ENCODE data around the gene MAFB.
"Not testable (repeated sequence)": the region's sequence is repeated elsewhere in the genome, so short reads cannot be mapped to it uniquely, and the experiment has no call there.

Gene MAFB

GRCh38 chr20:40689100-40689942, at the start of gene MAFB:
MAFB (minus strand) TSS chr20:40689236; CDS start chr20:40688850, 386 bp downstream.
- no peak for DNase-seq

GRCh38 chr20:40736468-40736867, 47.4 kb upstream of the MAFB start:
- DNase-seq = not testable (repeated sequence)

- DNase-seq = no peak
Observed at GRCh38 chr20:40728996-40729395, 40.0 kb upstream of the MAFB start.

GRCh38 chr20:40728470-40728869, 39.4 kb upstream of the MAFB start:
- no peak for DNase-seq

GRCh38 chr20:40727960-40728359, 38.9 kb upstream of the MAFB start:
- DNase-seq = no peak

DNA sequence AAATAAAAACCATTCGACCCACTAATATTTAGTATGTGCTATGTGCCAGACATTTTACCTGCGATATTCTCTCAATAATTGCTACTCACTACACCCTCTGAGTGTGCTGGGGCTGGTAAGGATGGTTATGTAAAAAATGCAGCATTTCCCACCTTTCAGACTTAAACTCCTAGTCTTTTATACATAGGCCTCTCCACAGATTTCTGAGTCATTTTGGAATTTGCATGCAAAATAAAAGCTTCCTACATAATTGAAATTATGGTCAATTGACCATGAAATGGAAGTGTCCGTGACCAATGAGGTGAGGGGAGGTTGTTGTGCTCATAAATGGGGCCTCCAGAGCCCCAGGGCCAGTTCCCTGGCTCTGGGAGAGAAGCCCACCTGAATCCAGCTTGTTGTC, 37.7 kb upstream of the MAFB start:
- DNase-seq = no peak

- no peak for DNase-seq
Observed at GRCh38 chr20:40724566-40724965, 35.5 kb upstream of the MAFB start.

DNA sequence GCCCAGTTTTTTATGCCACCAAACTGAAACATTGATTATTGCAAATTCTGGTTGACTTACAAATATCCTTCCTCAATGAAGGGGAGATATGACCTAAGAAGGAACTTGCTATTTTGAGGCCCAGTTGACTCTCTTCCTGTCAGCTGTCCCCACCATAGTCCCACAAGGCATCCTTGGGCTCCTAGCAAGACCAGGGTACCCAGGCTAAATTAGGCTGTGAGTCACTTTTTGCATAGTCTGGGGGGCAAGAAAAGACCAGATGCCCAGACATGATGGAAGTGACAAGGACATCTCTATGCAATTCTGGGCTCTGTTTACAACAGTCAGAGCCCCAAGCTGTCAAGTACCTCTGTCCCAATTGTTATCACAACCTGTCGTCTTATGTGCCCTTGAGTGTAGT, 31.8 kb upstream of the MAFB start:
- no peak for DNase-seq

- DNase-seq = no peak
Observed at GRCh38 chr20:40720099-40720498, 31.1 kb upstream of the MAFB start.

DNA sequence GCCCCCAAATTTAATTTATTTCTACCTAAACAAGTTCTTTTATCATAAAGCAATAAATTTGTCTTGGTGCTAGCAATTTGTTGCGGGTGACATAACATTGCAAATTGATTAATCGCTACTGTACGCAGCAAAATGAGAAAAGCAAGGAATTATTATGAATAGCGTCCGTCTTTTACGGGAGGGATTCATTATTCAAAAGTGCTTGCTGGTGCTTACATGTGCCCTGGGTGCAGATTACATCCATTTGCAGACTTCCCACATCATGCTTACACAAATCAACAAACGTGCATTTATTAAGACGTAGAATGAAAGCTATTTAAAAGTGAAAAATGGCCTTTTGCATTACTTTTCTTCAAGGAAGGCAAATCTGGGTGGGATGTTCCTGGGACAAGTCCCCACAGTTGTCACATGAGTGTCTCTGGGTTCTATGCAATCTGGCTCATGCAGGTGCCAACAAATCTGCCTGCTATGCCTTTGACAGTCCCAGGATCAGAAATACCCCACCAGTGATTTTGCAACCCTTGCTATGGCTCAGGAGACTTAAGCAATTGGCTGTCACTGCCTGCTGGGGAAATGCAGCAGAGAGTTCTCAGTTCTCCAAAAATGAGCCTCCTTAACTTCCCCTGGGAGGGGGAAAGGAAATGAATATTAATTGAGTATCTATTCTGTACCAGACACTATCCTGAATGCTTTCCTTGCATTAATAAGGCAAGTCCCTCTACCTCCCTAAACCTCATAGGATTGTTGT, 30.1 kb upstream of the MAFB start:
- DNase-seq = no peak

- no peak for DNase-seq
Observed at GRCh38 chr20:40718214-40718977, 29.4 kb upstream of the MAFB start.

DNA sequence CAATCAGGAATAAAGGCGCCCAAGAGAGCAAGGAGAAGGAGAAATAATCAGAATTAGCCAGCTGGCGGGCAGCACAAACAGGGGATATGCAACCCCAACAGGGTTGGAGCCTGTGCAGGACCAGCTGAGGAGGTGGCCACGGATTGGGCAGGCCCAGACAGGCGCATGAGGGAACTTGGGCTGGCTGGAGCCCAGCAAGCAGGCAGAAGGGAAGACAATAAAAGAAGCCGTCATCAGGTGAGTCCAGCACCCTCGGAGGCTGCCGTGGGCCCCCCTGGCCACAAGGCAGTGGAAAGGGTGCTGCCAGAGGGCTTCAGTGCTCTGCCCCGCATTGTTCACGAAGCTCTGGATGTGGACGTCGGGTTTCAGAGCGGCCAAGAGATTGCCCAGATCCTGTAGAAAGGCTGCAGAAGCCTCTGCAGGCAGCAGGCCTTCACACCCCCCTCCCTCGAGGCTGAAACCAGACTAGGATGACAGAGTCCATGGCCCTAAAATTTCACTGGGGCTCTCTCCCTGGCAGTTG, 28.4 kb upstream of the MAFB start:
- DNase-seq = no peak

DNA sequence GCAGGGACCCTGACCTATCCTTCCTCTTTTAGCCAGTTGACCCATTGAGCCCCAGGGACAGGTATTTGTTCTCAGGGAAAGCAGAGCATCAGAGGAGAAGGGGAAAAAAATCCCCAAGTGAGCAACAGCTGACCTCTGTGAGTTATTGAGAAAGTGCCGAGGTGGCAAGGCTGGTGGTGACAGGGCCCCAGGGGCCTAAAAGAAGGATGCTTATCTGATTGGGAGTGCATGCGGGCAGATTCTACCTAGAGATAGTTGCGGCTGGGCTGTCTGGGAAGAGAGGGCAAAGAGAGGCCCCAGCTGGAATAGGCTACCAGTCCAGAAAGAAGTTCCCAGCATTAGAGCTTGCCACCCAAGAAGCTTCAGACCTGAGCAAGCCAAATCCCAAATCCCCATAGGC, 26.5 kb upstream of the MAFB start:
- DNase-seq = no peak

DNA sequence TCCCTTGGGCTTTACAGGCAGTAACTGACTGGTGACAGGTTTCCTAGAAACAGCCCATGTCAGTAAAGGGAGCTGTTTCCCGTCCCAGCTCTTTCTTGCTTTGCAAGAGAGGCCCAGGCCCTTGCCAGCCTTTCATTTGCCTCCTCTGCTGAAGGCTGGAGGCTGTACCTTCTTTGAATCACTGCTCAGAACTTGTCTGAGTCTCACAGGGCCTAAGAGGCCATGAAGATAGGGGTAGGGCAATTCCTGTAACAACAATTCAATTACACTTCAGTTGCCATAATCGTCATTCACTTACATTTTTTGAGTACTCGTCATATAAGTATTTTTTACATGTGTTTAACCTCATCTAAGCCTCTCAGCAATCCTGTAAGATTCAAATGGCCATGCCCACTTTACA, 25.9 kb upstream of the MAFB start:
- DNase-seq = no peak

DNA sequence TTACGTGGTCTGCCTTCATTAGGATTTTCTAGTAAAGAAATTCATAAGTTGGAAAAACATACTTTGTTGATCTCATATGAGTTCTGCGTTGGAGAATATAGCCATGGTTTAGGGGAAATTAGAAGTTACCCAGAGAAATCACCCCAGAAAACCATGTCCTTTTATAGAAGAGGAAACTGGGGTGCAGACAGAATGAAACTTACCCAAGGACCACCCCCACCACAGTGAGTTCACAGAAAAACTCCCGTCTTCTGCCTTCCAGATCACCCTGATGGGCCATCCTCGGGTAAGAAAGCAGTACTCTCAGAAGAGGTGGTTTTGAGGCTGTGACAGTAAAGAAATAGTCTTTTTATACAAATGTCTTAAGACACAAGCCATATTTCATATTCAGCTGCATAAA, 25.1 kb upstream of the MAFB start:
- DNase-seq = no peak

- DNase-seq = no peak
Observed at GRCh38 chr20:40713508-40713907, 24.5 kb upstream of the MAFB start.

DNA sequence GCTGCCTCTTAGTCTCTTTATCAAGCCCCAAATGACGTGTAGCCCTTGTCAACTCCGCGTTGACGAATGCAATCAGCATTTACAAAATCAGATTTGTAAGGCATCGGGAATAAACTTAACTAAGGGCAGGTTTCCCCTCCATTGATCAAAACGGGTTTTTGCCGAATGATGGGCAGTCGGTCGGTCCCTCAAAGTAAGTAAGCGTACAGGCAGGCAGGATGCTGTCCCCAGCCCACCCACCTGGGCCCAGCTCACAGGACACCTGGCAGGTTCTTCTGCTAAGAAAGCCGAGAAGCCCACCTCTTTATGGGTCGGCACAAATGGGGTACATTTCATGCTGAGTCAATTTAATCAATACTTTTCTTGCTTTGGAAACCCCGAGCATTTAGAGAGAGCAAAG, 22.0 kb upstream of the MAFB start:
- no peak for DNase-seq

DNA sequence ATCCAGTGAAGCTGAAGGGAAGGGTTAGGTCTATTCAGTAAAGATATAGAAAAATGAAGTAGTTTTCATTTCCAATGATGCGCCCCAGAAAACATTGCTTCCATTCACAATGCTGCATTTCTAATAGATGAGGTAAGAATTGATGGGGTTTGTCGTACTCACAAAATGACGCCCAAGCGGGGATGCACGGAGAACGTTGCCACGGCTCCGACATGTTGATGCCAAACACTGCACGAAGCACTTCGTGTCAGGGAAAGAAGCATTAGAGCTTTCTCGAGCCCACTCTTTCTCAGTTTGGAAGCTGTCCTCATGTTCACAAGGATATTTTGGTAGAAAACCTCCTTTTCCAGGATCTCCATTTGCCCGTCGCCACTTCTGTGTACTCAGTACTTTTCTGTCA, 21.6 kb upstream of the MAFB start:
- DNase-seq = no peak

DNA sequence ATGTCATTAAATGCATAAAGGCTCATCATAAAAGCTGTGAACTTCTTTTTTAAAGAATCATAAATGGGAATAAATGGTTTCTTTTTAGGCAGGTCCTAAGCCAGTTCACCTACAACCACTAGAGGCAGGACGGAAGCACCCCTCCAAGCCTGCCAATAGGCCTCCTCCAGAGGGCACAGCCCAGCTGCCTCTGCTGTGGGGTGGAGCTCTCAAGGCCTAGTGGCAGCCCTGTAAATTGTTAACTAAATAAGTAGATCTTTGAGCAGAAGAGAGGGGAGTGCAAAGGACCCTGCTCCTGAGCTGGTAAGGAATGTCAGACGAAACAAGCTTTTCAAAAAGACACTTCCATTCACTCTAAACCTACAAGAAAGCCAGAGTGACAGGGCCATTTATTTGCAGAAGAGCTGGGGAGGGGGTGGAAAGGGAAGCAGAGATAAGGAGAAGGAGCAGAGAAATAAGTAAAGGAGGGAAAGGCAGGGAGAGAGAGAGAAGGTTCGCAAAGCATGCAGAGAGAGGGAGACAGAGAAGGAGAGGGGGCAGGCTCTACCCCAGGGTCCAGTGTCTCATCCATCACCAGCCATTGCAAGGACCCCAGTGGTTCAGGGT, 18.0 kb upstream of the MAFB start:
- no peak for DNase-seq

DNA sequence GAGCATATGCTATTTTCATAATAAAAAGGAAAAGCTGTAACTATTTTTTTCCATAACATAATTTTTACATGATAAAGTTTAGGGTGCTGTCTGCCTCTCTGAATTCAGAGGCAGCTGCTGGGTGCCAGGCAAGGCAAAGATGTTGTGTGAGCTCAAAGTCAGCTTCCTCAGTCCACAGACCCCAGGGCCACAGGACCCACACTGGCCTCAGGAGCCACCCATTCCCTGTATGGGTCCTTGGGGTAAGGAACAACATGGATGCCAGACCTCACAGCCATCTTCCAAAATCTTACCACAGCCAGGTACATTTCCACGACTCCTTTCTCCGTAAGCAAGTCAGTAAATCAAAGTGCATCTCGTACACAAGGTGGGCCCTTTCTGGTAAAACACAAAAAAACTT, 16.4 kb upstream of the MAFB start:
- DNase-seq = no peak

- DNase-seq = no peak
Observed at GRCh38 chr20:40704828-40705227, 15.8 kb upstream of the MAFB start.

DNA sequence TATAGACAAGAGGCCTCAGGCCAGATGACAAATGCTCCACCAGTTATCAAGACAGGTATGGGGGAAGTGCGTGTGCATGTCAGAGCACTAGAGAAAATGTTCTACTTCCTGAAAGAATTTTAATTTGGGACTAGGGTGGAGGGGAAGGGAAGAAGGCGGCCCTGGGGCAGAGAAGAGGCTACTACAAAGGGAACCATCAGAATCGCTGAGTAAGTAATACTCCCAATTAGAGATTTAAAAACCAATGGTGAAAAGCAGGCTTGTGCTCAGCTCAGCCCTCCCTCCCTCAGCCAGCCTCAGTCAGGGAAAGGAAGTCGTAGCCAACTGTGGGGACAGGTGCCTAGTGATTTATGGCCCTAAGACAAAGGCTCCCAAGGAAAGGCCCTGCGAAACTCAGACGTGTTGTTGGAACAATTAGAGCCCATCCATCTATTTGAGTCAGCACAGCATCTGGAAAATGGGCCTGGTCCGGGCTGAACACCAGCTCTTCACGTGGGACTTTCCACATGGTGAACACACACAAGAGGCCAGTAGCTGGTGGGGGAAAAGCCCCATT, 15.0 kb upstream of the MAFB start:
- no peak for DNase-seq

GRCh38 chr20:40702504-40702903, 13.5 kb upstream of the MAFB start:
- DNase-seq = no peak

All from stimulated activated naive CD4-positive, alpha-beta T cell treated with Interleukin-2 at 50 U/mL for 16 hours (primary cell).